Raji (cell line): Measurements from ENCODE around the gene RHOBTB1.

Experiments used
- POLR2A ChIP-seq: IDR thresholded peaks from 2 replicates; pipeline ENCODE4 v1.6.1; 2011; ENCODE audit warnings: low read depth, low read length, control low read depth; ENCODE audit not compliant: insufficient read depth

RHOBTB1 gene

GRCh38 chr10:60903096-60903495 lies 40.9 kb downstream of the RHOBTB1 start:
- no peak for TF ChIP-seq POLR2A

GRCh38 chr10:60901561-60902235 lies 42.3 kb downstream of the RHOBTB1 start:
- TF ChIP-seq POLR2A, result no peak

GRCh38 chr10:60899266-60899665 lies 44.7 kb downstream of the RHOBTB1 start:
- no peak for TF ChIP-seq POLR2A

- no peak for TF ChIP-seq POLR2A
Measured at GRCh38 chr10:60898321-60898720, 45.7 kb downstream of the RHOBTB1 start.

- no peak for TF ChIP-seq POLR2A
Measured at GRCh38 chr10:60896810-60897209, 47.2 kb downstream of the RHOBTB1 start.

- TF ChIP-seq POLR2A, result no peak
Measured at GRCh38 chr10:60896033-60896432, 48.0 kb downstream of the RHOBTB1 start.

GRCh38 chr10:60894786-60895185 lies 49.2 kb downstream of the RHOBTB1 start:
- TF ChIP-seq POLR2A, result no peak

GRCh38 chr10:60893231-60893630 lies 50.8 kb downstream of the RHOBTB1 start:
- TF ChIP-seq POLR2A, result no peak

GRCh38 chr10:60892571-60892970 lies 51.4 kb downstream of the RHOBTB1 start:
- no peak for TF ChIP-seq POLR2A

GRCh38 chr10:60890811-60891210 lies 53.2 kb downstream of the RHOBTB1 start:
- TF ChIP-seq POLR2A, result no peak

- TF ChIP-seq POLR2A, result no peak
Measured at GRCh38 chr10:60883187-60883586, 60.8 kb downstream of the RHOBTB1 start.

GRCh38 chr10:60878224-60878623 lies 65.8 kb downstream of the RHOBTB1 start:
- no peak for TF ChIP-seq POLR2A

GRCh38 chr10:60877777-60878120 lies 66.2 kb downstream of the RHOBTB1 start:
- no peak for TF ChIP-seq POLR2A

GRCh38 chr10:60877061-60877776 lies 66.8 kb downstream of the RHOBTB1 start:
- no peak for TF ChIP-seq POLR2A

- no peak for TF ChIP-seq POLR2A
Measured at GRCh38 chr10:60873758-60874157, 70.2 kb downstream of the RHOBTB1 start.

GRCh38 chr10:60872451-60872850 lies 71.5 kb downstream of the RHOBTB1 start:
- no peak for TF ChIP-seq POLR2A

GRCh38 chr10:60871215-60871614 lies 72.8 kb downstream of the RHOBTB1 start:
- no peak for TF ChIP-seq POLR2A
